GM12801 (cell line): Measurements from ENCODE around the gene CDC42EP2.

ENCODE experiments used
- CTCF ChIP-seq: IDR thresholded peaks from one replicate; pipeline ENCODE4 v1.5.1; 2011; ENCODE audit warnings: control low read depth; ENCODE audit not compliant: insufficient read length; ENCODE audit errors: extremely low read depth

The CDC42EP2 gene

GRCh38 chr11:65366340-65366773 is 51.7 kb downstream of the CDC42EP2 start:
- no peak for TF ChIP-seq CTCF

GRCh38 chr11:65370659-65371049 is 56.0 kb downstream of the CDC42EP2 start:
- no peak for TF ChIP-seq CTCF
